Lower lobe of right lung (tissue), 2 donors: Measurements from ENCODE around the gene ZNF521. TPM values are rescaled to one million over a fixed set of nuclear protein-coding genes. Genes with fewer than 3 reads are reported as not detected.
"Not testable (repeated sequence)": the region's sequence is repeated elsewhere in the genome, so short reads cannot be mapped to it uniquely, and the experiment has no call there.

Experiments
- ATAC-seq, 2 donors: fragments of 200-7000 bp; cut with Tn5 transposase; one replicate each; pipeline ENCODE4 v1.9.1; 2020 to 2022; ENCODE audit warnings: mild to moderate bottlenecking in 2 of 2, moderate library complexity in 2 of 2
- DNase-seq: peaks from one replicate; pipeline ENCODE4 v3.0.0-alpha.2; 2020
- H3K27ac ChIP-seq: fragments of 200-600 bp; one replicate; pipeline ENCODE4 v1.8.0; 2022
- H3K27me3 ChIP-seq: fragments of 200-600 bp; one replicate; pipeline ENCODE4 v1.8.0; 2022; ENCODE audit warnings: low read depth
- H3K36me3 ChIP-seq: fragments of 200-600 bp; one replicate; pipeline ENCODE4 v1.8.0; 2022; ENCODE audit warnings: mild to moderate bottlenecking
- H3K4me1 ChIP-seq: fragments of 200-600 bp; one replicate; pipeline ENCODE4 v1.8.0; 2022
- H3K4me3 ChIP-seq: fragments of 200-600 bp; one replicate; pipeline ENCODE4 v1.8.0; 2022; ENCODE audit warnings: mild to moderate bottlenecking
- H3K9me3 ChIP-seq: fragments of 200-600 bp; one replicate; pipeline ENCODE4 v1.8.0; 2022
- CTCF ChIP-seq: fragments of 200-600 bp; IDR thresholded peaks from one replicate; pipeline ENCODE4 v1.8.0; 2022; ENCODE audit warnings: antibody characterized with exemption, mild to moderate bottlenecking
- intact Hi-C: fragments of 100-400 bp; cut with DNase I; formaldehyde crosslinking; loops from one replicate; pipeline ENCODE4 v1.11.0; 2022
- total RNA-seq: library from RNA; stranded (reverse); fragmentation: NEBNext Ultra II Directional; extraction: Animal tissue kit (Norgen Biotek cat#: 25700); gene quantifications from one replicate; pipeline ENCODE4 v1.2.1, GENCODE V29; 2021
- donor health status: DM: no; HTN: yes; CAD: no; lungs with severe emphysema.

Gene ZNF521
- total RNA-seq, 1 donor from 2014 or later: 12.7 TPM

DNA sequence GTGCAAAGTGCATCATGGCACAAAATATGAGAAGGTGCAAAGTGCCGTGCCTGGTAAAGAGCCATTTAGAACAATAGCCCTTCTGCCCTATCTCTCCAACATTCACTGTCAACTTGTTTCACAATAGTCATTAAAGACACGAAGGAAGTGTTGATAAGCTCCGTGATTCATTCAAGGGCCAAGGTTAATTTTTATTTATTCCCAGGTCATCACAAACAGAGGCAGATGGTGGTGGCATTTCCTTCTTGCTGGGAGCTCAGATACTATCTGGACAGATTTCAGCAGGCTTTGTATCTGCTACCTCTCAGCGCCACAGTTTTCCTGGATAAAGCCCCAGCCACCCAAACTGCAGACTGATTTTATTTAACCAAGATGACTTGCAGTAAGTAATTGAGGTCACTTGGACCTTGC lies 309.3 kb downstream of the ZNF521 start:
- DNase-seq (no peak), ATAC-seq (no peak)
- intact Hi-C loops: no loop called here
- TF ChIP-seq CTCF: no peak
- no peaks in the 10 kb centered on the region for H3K9me3 ChIP-seq
- no peaks in the 10 kb centered on the region for H3K27me3 ChIP-seq
- H3K27ac ChIP-seq: no peak overlapping the region
- H3K4me3 ChIP-seq: no peak overlapping the region
- H3K36me3 ChIP-seq: no peaks in the 10 kb centered on the region
- H3K4me1 ChIP-seq: no peaks in the 10 kb centered on the region

- ATAC-seq (no peak), DNase-seq (no peak)
- H3K36me3 ChIP-seq: no peaks in the 10 kb centered on the region
- no peaks in the 10 kb centered on the region for H3K9me3 ChIP-seq
- H3K27ac ChIP-seq: no peak overlapping the region
- intact Hi-C loops: loop anchor here (10.0 kb wide), 1 partner anchor 55 kb away; no protein-coding TSS in a partner anchor
- H3K27me3 ChIP-seq: no peaks in the 10 kb centered on the region
- H3K4me3 ChIP-seq: no peak overlapping the region
- no peak for TF ChIP-seq CTCF
- H3K4me1 ChIP-seq: no peaks in the 10 kb centered on the region
Measured at GRCh38 chr18:25039781-25040180, 312.2 kb downstream of the ZNF521 start.

DNA sequence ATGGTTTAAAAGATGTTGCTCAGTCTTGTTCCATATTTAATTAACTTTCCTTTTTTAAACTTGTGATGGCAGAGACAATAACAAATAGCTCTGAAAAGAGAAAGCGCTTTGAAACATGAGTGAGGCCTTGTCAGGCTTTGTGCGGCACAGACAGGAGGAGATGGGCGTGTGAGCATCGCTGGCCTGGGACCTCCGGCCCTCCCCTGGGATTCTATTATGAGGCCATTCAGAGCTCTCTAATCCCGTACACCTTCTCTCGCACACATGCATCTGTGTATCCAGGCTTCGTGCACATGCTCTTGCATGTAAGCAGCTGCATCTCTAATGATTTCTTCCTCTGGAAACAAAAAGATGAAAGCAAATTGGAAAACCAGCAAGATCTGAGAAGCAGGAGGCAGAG lies 313.7 kb downstream of the ZNF521 start:
- H3K36me3 ChIP-seq: no peaks in the 10 kb centered on the region
- H3K27ac ChIP-seq: no peak overlapping the region
- ATAC-seq: no peak
- H3K9me3 ChIP-seq: no peaks in the 10 kb centered on the region
- no peaks in the 10 kb centered on the region for H3K4me1 ChIP-seq
- no peaks in the 10 kb centered on the region for H3K27me3 ChIP-seq
- no peak for DNase-seq
- H3K4me3 ChIP-seq: no peak overlapping the region
- intact Hi-C loops: loop anchor here (10.0 kb wide), 1 partner anchor 53 kb away; no protein-coding TSS in a partner anchor
- TF ChIP-seq CTCF: no peak

GRCh38 chr18:25033747-25034471 lies 318.1 kb downstream of the ZNF521 start:
- Histone ChIP-seq H3K4me1 (no peaks in the 10 kb centered on the region), H3K36me3 (no peaks in the 10 kb centered on the region), H3K9me3 (no peaks in the 10 kb centered on the region), H3K4me3 (no peak overlapping the region), H3K27ac (no peak overlapping the region), H3K27me3 (no peaks in the 10 kb centered on the region)
- DNase-seq (no peak), ATAC-seq (no peak)
- intact Hi-C loops: loop anchor here (10.0 kb wide), 1 partner anchor 49 kb away; no protein-coding TSS in a partner anchor
- no peak for TF ChIP-seq CTCF

DNA sequence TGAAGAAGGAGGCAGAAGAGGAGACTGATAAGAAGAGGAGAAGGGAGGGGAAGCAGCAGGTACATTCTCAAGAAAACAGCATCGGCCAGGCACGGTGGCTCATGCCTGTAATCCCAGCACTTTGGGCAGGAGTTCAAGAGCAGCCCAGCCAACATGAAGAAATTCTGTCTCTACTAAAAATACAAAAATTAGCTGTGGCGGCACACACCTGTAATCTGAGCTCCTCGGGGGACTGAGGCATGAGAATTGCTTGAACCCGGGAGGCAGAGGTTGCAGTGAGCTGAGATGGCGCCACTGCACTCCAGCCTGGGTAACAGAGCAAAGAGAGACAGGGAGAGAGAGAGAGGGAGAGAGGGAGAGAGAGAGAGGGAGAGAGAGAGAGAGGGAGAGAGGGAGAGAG lies 318.8 kb downstream of the ZNF521 start:
- not testable (repeated sequence) for H3K9me3 ChIP-seq, DNase-seq, H3K4me3 ChIP-seq, H3K27me3 ChIP-seq, H3K4me1 ChIP-seq, H3K36me3 ChIP-seq, H3K27ac ChIP-seq, ATAC-seq
- intact Hi-C loops: loop anchor here (10.0 kb wide), 1 partner anchor 48 kb away; no protein-coding TSS in a partner anchor

GRCh38 chr18:25029802-25030201 lies 322.2 kb downstream of the ZNF521 start:
- intact Hi-C loops: loop anchor here (10.0 kb wide), 1 partner anchor 45 kb away; no protein-coding TSS in a partner anchor
- no peak for TF ChIP-seq CTCF

More at GRCh38 chr18:25029802-25030201, 322.2 kb downstream of the ZNF521 start:
- H3K4me1 ChIP-seq: no peaks in the 10 kb centered on the region
- DNase-seq (no peak), ATAC-seq (no peak)
- H3K27ac ChIP-seq: no peak overlapping the region
- no peaks in the 10 kb centered on the region for H3K9me3 ChIP-seq
- H3K36me3 ChIP-seq: no peaks in the 10 kb centered on the region
- no peaks in the 10 kb centered on the region for H3K27me3 ChIP-seq
- no peak overlapping the region for H3K4me3 ChIP-seq
